Renal pelvis (tissue), 4 donors: ENCODE measurements around the gene CASP10. TPM values are rescaled to one million over a fixed set of nuclear protein-coding genes. Genes with fewer than 3 reads are reported as not detected.

Experiments used
- DNase-seq: peaks from one replicate; pipeline ENCODE4 v3.0.0-alpha.2; 2013
- polyA plus RNA-seq, 3 donors: library from polyadenylated mRNA; unstranded; fragments of 120-200 nt; gene quantifications; one replicate each; pipeline ENCODE4 v1.2.1, GENCODE V29; 2013; ENCODE audit not compliant: insufficient read length in 3 of 3

Gene CASP10
- polyA plus RNA-seq, 3 donors, result 7.0 to 11.1 (median 10.1) TPM

GRCh38 chr2:201258666-201259615 lies 76.0 kb downstream of the CASP10 start:
- DNase-seq, result no peak

- no peak for DNase-seq
Observed at GRCh38 chr2:201260302-201260800, 77.4 kb downstream of the CASP10 start, which contains the start of gene CASP8. Gene CASP8, plus strand, starts transcription at chr2:201260536. Its CDS starts 5,951 bp downstream, at chr2:201266487.

- no peak for DNase-seq
Observed at GRCh38 chr2:201261471-201261870, 78.5 kb downstream of the CASP10 start.

- DNase-seq, result no peak
Observed at GRCh38 chr2:201261906-201262305, 79.0 kb downstream of the CASP10 start.

- peak; percentile 52 for DNase-seq
Observed at GRCh38 chr2:201262718-201263117, 79.8 kb downstream of the CASP10 start.

GRCh38 chr2:201263779-201264178 lies 80.8 kb downstream of the CASP10 start:
- DNase-seq, result no peak

GRCh38 chr2:201264472-201265173 lies 81.7 kb downstream of the CASP10 start:
- no peak for DNase-seq

GRCh38 chr2:201266629-201267028 lies 83.7 kb downstream of the CASP10 start:
- DNase-seq, result no peak

- no peak for DNase-seq
Observed at GRCh38 chr2:201267278-201268030, 84.5 kb downstream of the CASP10 start.

- no peak for DNase-seq
Observed at GRCh38 chr2:201269764-201270163, 86.8 kb downstream of the CASP10 start.

GRCh38 chr2:201270293-201271001 lies 87.5 kb downstream of the CASP10 start:
- DNase-seq, result no peak

- no peak for DNase-seq
Observed at GRCh38 chr2:201271917-201272316, 89.0 kb downstream of the CASP10 start.

GRCh38 chr2:201273330-201273983 lies 90.5 kb downstream of the CASP10 start:
- DNase-seq, result no peak

- DNase-seq, result no peak
Observed at GRCh38 chr2:201275069-201275468, 92.1 kb downstream of the CASP10 start.

GRCh38 chr2:201275990-201276389 lies 93.0 kb downstream of the CASP10 start:
- DNase-seq, result no peak

- DNase-seq, result no peak
Observed at GRCh38 chr2:201276511-201276910, 93.6 kb downstream of the CASP10 start.
